ENCODE results near the gene MIF4GD.

GRCh38 chr17:75288359-75288758 lies 17.3 kb upstream of the MIF4GD start:
- TF ChIP-seq CTCF (conservative IDR thresholded peaks at IDR 0.05) (no peak), ZFX (IDR thresholded peaks at IDR 0.05) (no peak)

Data from C4-2B (cell line).